Effector memory CD4-positive, alpha-beta T cell (primary cell): ENCODE results near the gene GNG4.

ENCODE experiments used
- DNase-seq, 3 donors: peaks; one replicate each; pipeline ENCODE4 v3.0.0-alpha.2; 2020
- H3K27ac ChIP-seq: 2 replicates; pipeline ENCODE4 v1.7.0; 2013; ENCODE audit warnings: mild to moderate bottlenecking, low read length, moderate library complexity; ENCODE audit not compliant: insufficient read depth, poor library complexity, severe bottlenecking
- H3K27me3 ChIP-seq: replicated peaks from 2 replicates; pipeline ENCODE4 v1.7.0; 2013; ENCODE audit warnings: mild to moderate bottlenecking, low read length; ENCODE audit not compliant: insufficient read depth, control insufficient read depth, poor library complexity, severe bottlenecking
- H3K36me3 ChIP-seq: 2 replicates; pipeline ENCODE4 v1.7.0; 2013; ENCODE audit warnings: mild to moderate bottlenecking, low read length, moderate library complexity; ENCODE audit not compliant: control insufficient read depth, insufficient read depth
- H3K4me1 ChIP-seq: 2 replicates; pipeline ENCODE4 v1.7.0; 2013; ENCODE audit warnings: low read length, mild to moderate bottlenecking; ENCODE audit not compliant: control insufficient read depth, insufficient read depth, poor library complexity, severe bottlenecking
- H3K4me3 ChIP-seq: 2 replicates; pipeline ENCODE4 v1.7.0; 2013; ENCODE audit warnings: low read length, low read depth, mild to moderate bottlenecking; ENCODE audit not compliant: insufficient read depth, poor library complexity, severe bottlenecking
- H3K9me3 ChIP-seq: 2 replicates; pipeline ENCODE4 v1.7.0; 2013; ENCODE audit warnings: mild to moderate bottlenecking, low read length, moderate library complexity; ENCODE audit not compliant: control insufficient read depth

Gene GNG4

GRCh38 chr1:235513495-235514366, 135.9 kb downstream of the GNG4 start:
- peak in 1 of 3 donors; percentile 22 for DNase-seq

GRCh38 chr1:235511470-235512240, 137.9 kb downstream of the GNG4 start:
- H3K27ac ChIP-seq: no peak overlapping the region
- no peak overlapping the region for H3K4me3 ChIP-seq
- no peaks in the 10 kb centered on the region for H3K4me1 ChIP-seq
- H3K9me3 ChIP-seq: no peaks in the 10 kb centered on the region
- DNase-seq: no peak
- H3K36me3 ChIP-seq: no peaks in the 10 kb centered on the region
- H3K27me3 ChIP-seq: no peaks in the 10 kb centered on the region

More at GRCh38 chr1:235513495-235514366, 135.9 kb downstream of the GNG4 start:
- Histone ChIP-seq H3K9me3 (no peaks in the 10 kb centered on the region), H3K36me3 (no peaks in the 10 kb centered on the region), H3K4me1 (no peaks in the 10 kb centered on the region), H3K27me3 (no peaks in the 10 kb centered on the region), H3K27ac (no peak overlapping the region), H3K4me3 (no peak overlapping the region)

- DNase-seq: no peak
- Histone ChIP-seq H3K27me3 (no peaks in the 10 kb centered on the region), H3K4me3 (no peak overlapping the region), H3K9me3 (no peaks in the 10 kb centered on the region), H3K36me3 (no peaks in the 10 kb centered on the region), H3K27ac (no peak overlapping the region), H3K4me1 (no peaks in the 10 kb centered on the region)
Observed at GRCh38 chr1:235510823-235511222, 138.8 kb downstream of the GNG4 start.

- H3K4me3 ChIP-seq: no peak overlapping the region
Observed at GRCh38 chr1:235507623-235508022, 142.0 kb downstream of the GNG4 start.

GRCh38 chr1:235504494-235505222, 144.9 kb downstream of the GNG4 start:
- no peaks in the 10 kb centered on the region for H3K27me3 ChIP-seq
- H3K36me3 ChIP-seq: no peaks in the 10 kb centered on the region
- H3K9me3 ChIP-seq: no peaks in the 10 kb centered on the region
- peak; percentile 96 to 97 (median 97) for DNase-seq
- peaks cover 4% of the 10 kb centered on the region for H3K4me1 ChIP-seq
- peak overlapping the region; percentile 95 for H3K27ac ChIP-seq
- peak overlapping the region; percentile 88 for H3K4me3 ChIP-seq

More at GRCh38 chr1:235507623-235508022, 142.0 kb downstream of the GNG4 start:
- Histone ChIP-seq H3K27me3 (no peaks in the 10 kb centered on the region), H3K36me3 (no peaks in the 10 kb centered on the region), H3K4me1 (peaks cover 4% of the 10 kb centered on the region), H3K9me3 (no peaks in the 10 kb centered on the region), H3K27ac (no peak overlapping the region)
- no peak for DNase-seq

- DNase-seq: no peak
- H3K27ac ChIP-seq: peak within 1 kb of the TSS; percentile 95
- no peaks in the 10 kb centered on the region for H3K36me3 ChIP-seq
- peaks cover 4% of the 10 kb centered on the region for H3K4me1 ChIP-seq
- no peaks in the 10 kb centered on the region for H3K9me3 ChIP-seq
- peak within 1 kb of the TSS; percentile 88 for H3K4me3 ChIP-seq
- H3K27me3 ChIP-seq: no peaks in the 10 kb centered on the region
Observed at GRCh38 chr1:235504122-235504493, 145.5 kb downstream of the GNG4 start, which contains the start of gene B3GALNT2. B3GALNT2 (minus strand) TSS chr1:235504452; CDS start chr1:235504252, 200 bp downstream.

- H3K4me3 ChIP-seq: peak overlapping the region; percentile 88
- no peaks in the 10 kb centered on the region for H3K36me3 ChIP-seq
- no peaks in the 10 kb centered on the region for H3K27me3 ChIP-seq
- H3K4me1 ChIP-seq: peaks cover 4% of the 10 kb centered on the region
- peak in 1 of 3 donors; percentile 2 for DNase-seq
- no peaks in the 10 kb centered on the region for H3K9me3 ChIP-seq
- H3K27ac ChIP-seq: peak overlapping the region; percentile 95
Observed at GRCh38 chr1:235503403-235504121, 146.0 kb downstream of the GNG4 start.

- no peaks in the 10 kb centered on the region for H3K36me3 ChIP-seq
- H3K9me3 ChIP-seq: no peaks in the 10 kb centered on the region
- no peak for DNase-seq
- peaks cover 4% of the 10 kb centered on the region for H3K4me1 ChIP-seq
- no peaks in the 10 kb centered on the region for H3K27me3 ChIP-seq
- no peak overlapping the region for H3K27ac ChIP-seq
- H3K4me3 ChIP-seq: no peak overlapping the region
Observed at GRCh38 chr1:235502601-235503402, 146.8 kb downstream of the GNG4 start.
